WTC11 (cell line): Measurements from ENCODE around the gene SRRM3. TPM values are rescaled to one million over a fixed set of nuclear protein-coding genes. Genes with fewer than 3 reads are reported as not detected.
A peak's percentile ranks its signal among the peaks of the same experiment; 100 is the strongest.

Source experiments
- ATAC-seq: fragments of 200-7000 bp; cut with Tn5 transposase; 2 replicates; pipeline ENCODE4 v1.10.0; 2021; ENCODE audit warnings: mild to moderate bottlenecking, moderate library complexity
- CTCF ChIA-PET: fragments of 300-600 bp; sonication (Branson Sonifier 250); formaldehyde crosslinking; loops from one replicate; lab custom pipeline; 2021; ENCODE audit warnings: antibody characterized with exemption; lab: Charles Lee
- POLR2A ChIA-PET: fragments of 350-600 bp; sonication (Branson Sonifier 250); formaldehyde crosslinking; loops from one replicate; lab custom pipeline; 2021; ENCODE audit warnings: antibody characterized with exemption; lab: Charles Lee
- DNase-seq: peaks from one replicate; pipeline ENCODE4 v3.0.0; 2021; ENCODE audit warnings: low spot score
- H3K27ac Mint-ChIP-seq: 2 replicates; pipeline ENCODE4 v1.8.0; 2021; ENCODE audit warnings: mixed read lengths
- H3K27me3 Mint-ChIP-seq: 2 replicates; pipeline ENCODE4 v1.8.0; 2021; ENCODE audit warnings: low read depth, mild to moderate bottlenecking, moderate library complexity, mixed read lengths
- H3K36me3 Mint-ChIP-seq: 2 replicates; pipeline ENCODE4 v1.8.0; 2021; ENCODE audit warnings: mixed read lengths
- H3K4me1 Mint-ChIP-seq: 2 replicates; pipeline ENCODE4 v1.8.0; 2022; ENCODE audit warnings: mixed read lengths
- H3K4me3 Mint-ChIP-seq: 2 replicates; pipeline ENCODE4 v1.8.0; 2021; ENCODE audit warnings: mild to moderate bottlenecking, moderate library complexity, mixed read lengths
- H3K9me3 Mint-ChIP-seq: 2 replicates; pipeline ENCODE4 v1.8.0; 2021; ENCODE audit warnings: mixed read lengths
- AR ChIP-seq: fragments of 250-450 bp; sonication (Bioruptor Pico); IDR thresholded peaks from 2 replicates; pipeline ENCODE4 v1.9.0; 2021; ENCODE audit warnings: mild to moderate bottlenecking
- ATF1 ChIP-seq: sonication (generic); formaldehyde crosslinking; IDR thresholded peaks from 2 replicates; pipeline ENCODE4 v1.8.1; 2023; ENCODE audit warnings: mild to moderate bottlenecking, moderate library complexity, missing genetic modification reagents
- ATF2 ChIP-seq: sonication (generic); formaldehyde crosslinking; IDR thresholded peaks from 2 replicates; pipeline ENCODE4 v1.8.1; 2022; ENCODE audit warnings: low read depth, missing genetic modification reagents, borderline replicate concordance
- ATF3 ChIP-seq: sonication (generic); formaldehyde crosslinking; conservative IDR thresholded peaks from 2 replicates; pipeline ENCODE4 v1.8.1; 2022; ENCODE audit warnings: mild to moderate bottlenecking, missing genetic modification reagents
- CREB1 ChIP-seq: sonication (generic); formaldehyde crosslinking; IDR thresholded peaks from 2 replicates; pipeline ENCODE4 v1.8.0; 2023; ENCODE audit warnings: mild to moderate bottlenecking, missing genetic modification reagents
- E2F4 ChIP-seq: sonication (generic); formaldehyde crosslinking; IDR thresholded peaks from 2 replicates; pipeline ENCODE4 v1.8.1; 2022; ENCODE audit warnings: low read depth, mild to moderate bottlenecking, moderate library complexity, missing genetic modification reagents, borderline replicate concordance
- ESRRA ChIP-seq: sonication (generic); formaldehyde crosslinking; IDR thresholded peaks from 2 replicates; pipeline ENCODE4 v1.8.1; 2022; ENCODE audit warnings: mild to moderate bottlenecking, missing genetic modification reagents, borderline replicate concordance
- GABPB1 ChIP-seq: sonication (generic); formaldehyde crosslinking; IDR thresholded peaks from 2 replicates; pipeline ENCODE4 v1.8.1; 2023; ENCODE audit warnings: mild to moderate bottlenecking, missing genetic modification reagents
- IRF2 ChIP-seq: sonication (generic); formaldehyde crosslinking; IDR thresholded peaks from 2 replicates; pipeline ENCODE4 v1.8.0; 2022; ENCODE audit warnings: low read depth, missing genetic modification reagents, borderline replicate concordance
- NFYB ChIP-seq: sonication (generic); formaldehyde crosslinking; conservative IDR thresholded peaks from 2 replicates; pipeline ENCODE4 v1.8.0; 2022; ENCODE audit warnings: low read depth, missing genetic modification reagents
- NR2C2 ChIP-seq: sonication (generic); formaldehyde crosslinking; IDR thresholded peaks from 2 replicates; pipeline ENCODE4 v1.8.0; 2022; ENCODE audit warnings: mild to moderate bottlenecking, missing genetic modification reagents
- RELA ChIP-seq: sonication (generic); formaldehyde crosslinking; IDR thresholded peaks from 2 replicates; pipeline ENCODE4 v1.8.1; 2022; ENCODE audit warnings: missing genetic modification reagents, mild to moderate bottlenecking, borderline replicate concordance
- RORB ChIP-seq: fragments of 250-450 bp; sonication (Bioruptor Pico); IDR thresholded peaks from 2 replicates; pipeline ENCODE4 v1.9.0; 2021; ENCODE audit warnings: mild to moderate bottlenecking
- SMAD4 ChIP-seq: sonication (generic); formaldehyde crosslinking; IDR thresholded peaks from 2 replicates; pipeline ENCODE4 v1.8.0; 2022; ENCODE audit warnings: mild to moderate bottlenecking, missing genetic modification reagents
- STAT6 ChIP-seq: sonication (generic); formaldehyde crosslinking; conservative IDR thresholded peaks from 2 replicates; pipeline ENCODE4 v1.8.1; 2023; ENCODE audit warnings: mild to moderate bottlenecking, low read depth, missing genetic modification reagents, moderate library complexity
- TP53 ChIP-seq: sonication (generic); formaldehyde crosslinking; IDR thresholded peaks from 2 replicates; pipeline ENCODE4 v1.8.1; 2023; ENCODE audit warnings: mild to moderate bottlenecking, missing genetic modification reagents
- USF1 ChIP-seq: sonication (generic); formaldehyde crosslinking; IDR thresholded peaks from 2 replicates; pipeline ENCODE4 v1.8.0; 2022; ENCODE audit warnings: mild to moderate bottlenecking, missing genetic modification reagents
- USF2 ChIP-seq: sonication (generic); formaldehyde crosslinking; IDR thresholded peaks from 2 replicates; pipeline ENCODE4 v1.8.1; 2023; ENCODE audit warnings: mild to moderate bottlenecking, missing genetic modification reagents, moderate library complexity
- ZNF232 ChIP-seq: sonication (generic); formaldehyde crosslinking; IDR thresholded peaks from 2 replicates; pipeline ENCODE4 v1.8.0; 2022; ENCODE audit warnings: mild to moderate bottlenecking, missing genetic modification reagents
- ZNF396 ChIP-seq: fragments of 250-450 bp; sonication (Bioruptor Pico); IDR thresholded peaks from 2 replicates; pipeline ENCODE4 v1.8.0; 2021; ENCODE audit warnings: mild to moderate bottlenecking, moderate library complexity, borderline replicate concordance
- ZNF423 ChIP-seq: fragments of 250-450 bp; sonication (Bioruptor Pico); IDR thresholded peaks from 2 replicates; pipeline ENCODE4 v2.1.2; 2022; ENCODE audit warnings: mild to moderate bottlenecking, moderate library complexity
- ZNF532 ChIP-seq: fragments of 250-450 bp; sonication (Bioruptor Pico); IDR thresholded peaks from 2 replicates; pipeline ENCODE4 v1.9.0; 2021; ENCODE audit warnings: mild to moderate bottlenecking, borderline replicate concordance
- ZNF671 ChIP-seq: fragments of 250-450 bp; sonication (Bioruptor Pico); IDR thresholded peaks from 2 replicates; pipeline ENCODE4 v1.8.0; 2021; ENCODE audit warnings: mild to moderate bottlenecking
- total RNA-seq: library from RNA; stranded (reverse); gene quantifications from 3 replicates; pipeline ENCODE4 v1.2.3, GENCODE V29; 2021

Gene SRRM3
- total RNA-seq, 1 experiment from 2014 or later = 17.7 TPM

GRCh38 chr7:76234931-76235441, 33.3 kb downstream of the SRRM3 start:
- Mint-ChIP-seq H3K36me3 (no peaks in the 10 kb centered on the region), H3K9me3 (no peaks in the 10 kb centered on the region), H3K27ac (peak overlapping the region; percentile 89; the same call in 1 of the 2 replicates), H3K4me1 (peaks cover 69% of the 10 kb centered on the region), H3K4me3 (peak overlapping the region; percentile 70), H3K27me3 (no peaks in the 10 kb centered on the region; the same call in none of the 2 replicates)
- ChIA-PET POLR2A (interaction anchor here (0.8 to 3.1 kb wide), 9 partner anchors 11 to 83 kb away, joined by 3 to 19 read pairs (median 6); partner anchors contain the start of genes HSPB1 and SRRM3), CTCF (interaction anchor here (0.6 to 4.2 kb wide), 11 partner anchors 14 to 278 kb away, joined by 3 to 48 read pairs (median 5); no protein-coding TSS in a partner anchor)
- ATAC-seq (peak; percentile 86), DNase-seq (peak; percentile 98)
- TF ChIP-seq ZNF532 (CRISPR knock-in tag) (no peak), USF1 (CRISPR knock-in tag) (no peak), GABPB1 (CRISPR knock-in tag) (no peak), USF2 (CRISPR knock-in tag) (peak; percentile 42), SMAD4 (no peak), ESRRA (CRISPR knock-in tag) (no peak), IRF2 (no peak), ZNF671 (CRISPR knock-in tag) (no peak), ATF3 (no peak), ZNF396 (CRISPR knock-in tag) (no peak), ATF1 (CRISPR knock-in tag) (no peak), ATF2 (CRISPR knock-in tag) (no peak), ZNF423 (CRISPR knock-in tag) (no peak), STAT6 (CRISPR knock-in tag) (no peak), RORB (CRISPR knock-in tag) (no peak), AR (no peak), NR2C2 (CRISPR knock-in tag) (no peak), CREB1 (CRISPR knock-in tag) (0 out of 2 replicates have a peak, but pooled peaks have one; percentile 23), NFYB (no peak), E2F4 (CRISPR knock-in tag) (no peak), RELA (CRISPR knock-in tag) (peak; percentile 77; the same call in 1 of the 2 replicates), ZNF232 (CRISPR knock-in tag) (0 out of 2 replicates have a peak, but pooled peaks have one; percentile 74), TP53 (CRISPR knock-in tag) (peak; percentile 68; the same call in 1 of the 2 replicates)
